Panc1 (cell line): ENCODE results near the gene MAP3K4. TPM values are rescaled to one million over a fixed set of nuclear protein-coding genes. Genes with fewer than 3 reads are reported as not detected.

ENCODE experiments used
- ATAC-seq: fragments of 200-7000 bp; cut with Tn5 transposase; 2 replicates; pipeline ENCODE4 v1.9.1; 2020; ENCODE audit warnings: mild to moderate bottlenecking, moderate library complexity
- BruUV-seq: library from RNA; stranded (reverse); fragments of 400-500 nt; replicated peaks from 2 replicates; lab custom pipeline; 2021; lab: Mats Ljungman, UMichigan
- CTCF ChIA-PET: fragments of 300-600 bp; sonication (Branson Sonifier 250); formaldehyde crosslinking; loops from one replicate; lab custom pipeline; 2022; ENCODE audit warnings: antibody characterized with exemption; lab: Charles Lee
- POLR2A ChIA-PET: fragments of 300-600 bp; sonication (Branson Sonifier 250); formaldehyde crosslinking; loops from one replicate; lab custom pipeline; 2022; ENCODE audit warnings: antibody characterized with exemption; lab: Charles Lee
- DNase-seq: peaks from one replicate; pipeline ENCODE4 v3.0.0-alpha.2; 2010; ENCODE audit warnings: low read depth, low spot score
- H3K27ac ChIP-seq: 2 replicates; pipeline ENCODE4 v1.5.1; 2011; ENCODE audit warnings: mild to moderate bottlenecking, low read length, inconsistent platforms
- H3K27me3 ChIP-seq: fragments of 200-500 bp; sonication (Bioruptor generic); 2 replicates; pipeline ENCODE4 v1.6.0; 2014; ENCODE audit warnings: low read length, inconsistent platforms; ENCODE audit not compliant: control insufficient read depth, insufficient read depth
- H3K36me3 ChIP-seq: fragments of 200-500 bp; sonication (Bioruptor generic); 2 replicates; pipeline ENCODE4 v1.5.1; 2014; ENCODE audit warnings: inconsistent platforms, mild to moderate bottlenecking, low read length, moderate library complexity; ENCODE audit not compliant: control insufficient read depth, insufficient read depth
- H3K4me1 ChIP-seq: 2 replicates; pipeline ENCODE4 v1.5.1; 2011; ENCODE audit warnings: inconsistent platforms, mild to moderate bottlenecking, low read length, moderate library complexity; ENCODE audit not compliant: control insufficient read depth, insufficient read depth
- H3K4me3 ChIP-seq, 2 experiments: 2 replicates each; pipeline ENCODE4 v1.5.1; 2011 to 2012; ENCODE audit warnings: low read depth in 2 of 2, low read length in 2 of 2, mild to moderate bottlenecking in 2 of 2, inconsistent platforms in 1 of 2, moderate library complexity in 1 of 2
- H3K9me3 ChIP-seq: fragments of 200-500 bp; sonication (Bioruptor generic); 2 replicates; pipeline ENCODE4 v1.5.1; 2014; ENCODE audit warnings: low read depth, mild to moderate bottlenecking, inconsistent platforms, low read length, moderate library complexity; ENCODE audit not compliant: control insufficient read depth, insufficient read depth
- CTCF ChIP-seq: fragments of 450-650 bp; IDR thresholded peaks from 2 replicates; pipeline ENCODE4 v1.5.1; 2017; ENCODE audit warnings: mild to moderate bottlenecking
- POLR2AphosphoS5 ChIP-seq: IDR thresholded peaks from 2 replicates; pipeline ENCODE4 v1.6.1; 2012; ENCODE audit warnings: mild to moderate bottlenecking, low read depth, low read length, moderate library complexity
- REST ChIP-seq, 2 experiments: IDR thresholded peaks; 2 replicates each; pipeline ENCODE4 v1.6.1; 2011 to 2012; ENCODE audit warnings: low read depth in 2 of 2, control low read depth in 1 of 2, low read length in 1 of 2, mild to moderate bottlenecking in 1 of 2, moderate library complexity in 1 of 2; ENCODE audit not compliant: insufficient read depth in 1 of 2
- SIN3A ChIP-seq: IDR thresholded peaks from 2 replicates; pipeline ENCODE4 v1.6.1; 2012; ENCODE audit warnings: low read depth, mild to moderate bottlenecking, low read length, moderate library complexity, borderline replicate concordance; ENCODE audit not compliant: insufficient read depth
- TCF7L2 ChIP-seq: IDR thresholded peaks from 2 replicates; pipeline ENCODE4 v1.6.1; 2011; ENCODE audit warnings: mild to moderate bottlenecking, low read depth, low read length, inconsistent platforms
- in situ Hi-C: cut with HindIII; loops from 2 replicates; pipeline ENCODE4 v1.10.0; 2016; ENCODE audit warnings: low sequenced_read_pairs, low pct_unique_long_range_greater_than_20kb
- intact Hi-C: fragments of 100-400 bp; cut with micrococcal nuclease; formaldehyde crosslinking; loops from one replicate; pipeline ENCODE4 v1.10.0; 2022; ENCODE audit not compliant: unreplicated experiment
- total RNA-seq: library from RNA; stranded (reverse); gene quantifications from one replicate; pipeline ENCODE4 v1.2.1, GENCODE V29; 2021; ENCODE audit not compliant: unreplicated experiment

The MAP3K4 gene
- total RNA-seq, 1 experiment from 2014 or later: 49.3 TPM

GRCh38 chr6:161141173-161141572, 149.6 kb downstream of the MAP3K4 start:
- ATAC-seq: no peak
- POLR2A ChIA-PET: no interaction called here
- in situ Hi-C loops: no loop called here

GRCh38 chr6:161142957-161143296, 151.4 kb downstream of the MAP3K4 start:
- ChIA-PET CTCF (no interaction called here), POLR2A (no interaction called here)
- in situ Hi-C loops (no loop called here), intact Hi-C loops (no loop called here)
- Histone ChIP-seq H3K36me3 (no peaks in the 10 kb centered on the region), H3K4me3 (no peak overlapping the region), H3K9me3 (no peaks in the 10 kb centered on the region), H3K27me3 (no peaks in the 10 kb centered on the region), H3K27ac (no peak overlapping the region), H3K4me1 (no peaks in the 10 kb centered on the region)
- TF ChIP-seq REST (IDR thresholded peaks at IDR 0.05; ENCODE audit: insufficient read depth in 1 of 2, low read depth in 2 of 2, low read length in 1 of 2) (no peak), POLR2AphosphoS5 (no peak), SIN3A (no peak), TCF7L2 (no peak), CTCF (no peak)
- DNase-seq (no peak), ATAC-seq (no peak)
- no TSS peak for BruUV-seq

More at GRCh38 chr6:161141173-161141572, 149.6 kb downstream of the MAP3K4 start:
- Histone ChIP-seq H3K27me3 (no peaks in the 10 kb centered on the region), H3K27ac (no peak overlapping the region), H3K4me1 (no peaks in the 10 kb centered on the region), H3K36me3 (no peaks in the 10 kb centered on the region), H3K9me3 (no peaks in the 10 kb centered on the region), H3K4me3 (no peak overlapping the region)
- no peak for TF ChIP-seq REST (IDR thresholded peaks at IDR 0.05; ENCODE audit: insufficient read depth in 1 of 2, low read depth in 2 of 2, low read length in 1 of 2)
- no peak for TF ChIP-seq CTCF
- no peak for TF ChIP-seq TCF7L2
- no peak for TF ChIP-seq SIN3A
- no peak for TF ChIP-seq POLR2AphosphoS5
- DNase-seq: no peak
- intact Hi-C loops: no loop called here
- BruUV-seq: no TSS peak
- CTCF ChIA-PET: no interaction called here
